Keratinocyte (primary cell): ENCODE data around the gene NUP210L.

ENCODE experiments used
- EZH2 ChIP-seq: IDR thresholded peaks from one replicate; pipeline ENCODE4 v1.6.1; 2012; ENCODE audit warnings: inconsistent platforms, mild to moderate bottlenecking, low read length, moderate library complexity
- TF ChIP-seq, protein P1 (sequence below), 3 experiments: IDR thresholded peaks in 1 of 3; conservative IDR thresholded peaks in 1 of 3; optimal IDR thresholded peaks in 1 of 3; 2 replicates in 2 of 3; 3 replicates in 1 of 3; pipeline versions ENCODE3 to v1.5.1; 2011; ENCODE audit warnings: low read length in 3 of 3, mild to moderate bottlenecking in 3 of 3, moderate library complexity in 2 of 3, control low read depth in 1 of 3, inconsistent platforms in 1 of 3; ENCODE audit not compliant: insufficient read depth in 2 of 3; ENCODE audit errors: extremely low read depth in 1 of 3

DNA sequence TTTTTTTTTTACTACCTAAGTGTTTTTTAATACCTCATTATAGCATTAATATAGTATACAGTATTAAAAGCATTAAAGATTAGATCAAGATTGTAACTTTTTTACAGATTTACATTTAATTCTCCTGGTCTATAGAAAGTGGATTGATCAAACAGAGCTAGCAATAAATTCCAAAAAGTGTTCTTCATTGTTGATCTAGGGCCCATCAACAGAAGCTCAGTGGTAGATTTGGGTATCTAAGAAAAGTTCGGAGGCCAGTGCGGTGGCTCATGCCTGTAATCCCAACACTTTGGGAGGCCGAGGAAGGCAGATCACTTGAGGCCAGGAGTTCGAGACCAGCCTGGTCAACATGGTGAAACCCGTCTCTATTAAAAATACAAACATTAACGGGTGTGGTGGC is 12.5 kb downstream of the NUP210L start:
- TF ChIP-seq, protein P1, sequence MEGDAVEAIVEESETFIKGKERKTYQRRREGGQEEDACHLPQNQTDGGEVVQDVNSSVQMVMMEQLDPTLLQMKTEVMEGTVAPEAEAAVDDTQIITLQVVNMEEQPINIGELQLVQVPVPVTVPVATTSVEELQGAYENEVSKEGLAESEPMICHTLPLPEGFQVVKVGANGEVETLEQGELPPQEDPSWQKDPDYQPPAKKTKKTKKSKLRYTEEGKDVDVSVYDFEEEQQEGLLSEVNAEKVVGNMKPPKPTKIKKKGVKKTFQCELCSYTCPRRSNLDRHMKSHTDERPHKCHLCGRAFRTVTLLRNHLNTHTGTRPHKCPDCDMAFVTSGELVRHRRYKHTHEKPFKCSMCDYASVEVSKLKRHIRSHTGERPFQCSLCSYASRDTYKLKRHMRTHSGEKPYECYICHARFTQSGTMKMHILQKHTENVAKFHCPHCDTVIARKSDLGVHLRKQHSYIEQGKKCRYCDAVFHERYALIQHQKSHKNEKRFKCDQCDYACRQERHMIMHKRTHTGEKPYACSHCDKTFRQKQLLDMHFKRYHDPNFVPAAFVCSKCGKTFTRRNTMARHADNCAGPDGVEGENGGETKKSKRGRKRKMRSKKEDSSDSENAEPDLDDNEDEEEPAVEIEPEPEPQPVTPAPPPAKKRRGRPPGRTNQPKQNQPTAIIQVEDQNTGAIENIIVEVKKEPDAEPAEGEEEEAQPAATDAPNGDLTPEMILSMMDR (optimal IDR thresholded peaks at IDR 0.05 in 1 of 3, IDR thresholded peaks at IDR 0.05 in 1 of 3, conservative IDR thresholded peaks at IDR 0.05 in 1 of 3; ENCODE audit: extremely low read depth in 1 of 3, insufficient read depth in 2 of 3, low read length in 3 of 3): no peak
- TF ChIP-seq EZH2: no peak
